Fibroblast of villous mesenchyme (primary cell): ENCODE results near the gene CEP192. TPM values are rescaled to one million over a fixed set of nuclear protein-coding genes. Genes with fewer than 3 reads are reported as not detected.
"Not testable (repeated sequence)": the region's sequence is repeated elsewhere in the genome, so short reads cannot be mapped to it uniquely, and the experiment has no call there.

Source experiments
- DNase-seq: peaks from one replicate; pipeline ENCODE4 v3.0.0-alpha.2; 2010; ENCODE audit warnings: low read depth
- H3K4me3 ChIP-seq: 2 replicates; pipeline ENCODE4 v1.5.1; 2011; ENCODE audit warnings: low read depth, mild to moderate bottlenecking, low read length
- total RNA-seq: library from RNA; depleted of rRNA; stranded (reverse); fragments of >200 nt; gene quantifications from 2 replicates; pipeline ENCODE4 v1.2.3, GENCODE V29; 2012
- TF ChIP-seq, protein P1 (sequence below): IDR thresholded peaks from 2 replicates; pipeline ENCODE4 v1.5.1; 2012; ENCODE audit warnings: low read depth, mild to moderate bottlenecking, low read length; ENCODE audit not compliant: insufficient read depth

The CEP192 gene
- total RNA-seq, 1 donor, result 40.6 TPM

- no peak for DNase-seq
Observed at GRCh38 chr18:12991821-12992179, 638 bp downstream of the CEP192 start.

DNA sequence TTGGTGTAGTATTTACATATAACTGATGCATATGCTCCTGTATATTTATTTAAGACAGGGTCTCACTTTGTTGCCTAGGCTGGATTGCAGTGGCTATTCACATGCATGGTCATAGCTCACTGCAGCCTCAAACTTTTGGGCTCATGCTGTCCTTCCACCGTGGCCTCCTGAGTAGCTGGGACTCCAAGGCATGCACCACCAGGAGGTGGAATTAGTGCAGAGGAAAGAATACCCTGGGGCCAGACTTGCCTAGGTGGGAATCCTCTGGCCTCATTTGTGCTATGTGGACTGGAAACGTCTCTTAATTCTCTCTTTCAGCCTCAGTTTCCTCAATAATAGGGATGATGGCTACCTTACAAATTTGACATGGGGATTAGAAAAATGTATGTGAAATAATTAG is 2.3 kb downstream of the CEP192 start:
- no peak for DNase-seq
- no peak overlapping the region for H3K4me3 ChIP-seq
- TF ChIP-seq, protein P1, sequence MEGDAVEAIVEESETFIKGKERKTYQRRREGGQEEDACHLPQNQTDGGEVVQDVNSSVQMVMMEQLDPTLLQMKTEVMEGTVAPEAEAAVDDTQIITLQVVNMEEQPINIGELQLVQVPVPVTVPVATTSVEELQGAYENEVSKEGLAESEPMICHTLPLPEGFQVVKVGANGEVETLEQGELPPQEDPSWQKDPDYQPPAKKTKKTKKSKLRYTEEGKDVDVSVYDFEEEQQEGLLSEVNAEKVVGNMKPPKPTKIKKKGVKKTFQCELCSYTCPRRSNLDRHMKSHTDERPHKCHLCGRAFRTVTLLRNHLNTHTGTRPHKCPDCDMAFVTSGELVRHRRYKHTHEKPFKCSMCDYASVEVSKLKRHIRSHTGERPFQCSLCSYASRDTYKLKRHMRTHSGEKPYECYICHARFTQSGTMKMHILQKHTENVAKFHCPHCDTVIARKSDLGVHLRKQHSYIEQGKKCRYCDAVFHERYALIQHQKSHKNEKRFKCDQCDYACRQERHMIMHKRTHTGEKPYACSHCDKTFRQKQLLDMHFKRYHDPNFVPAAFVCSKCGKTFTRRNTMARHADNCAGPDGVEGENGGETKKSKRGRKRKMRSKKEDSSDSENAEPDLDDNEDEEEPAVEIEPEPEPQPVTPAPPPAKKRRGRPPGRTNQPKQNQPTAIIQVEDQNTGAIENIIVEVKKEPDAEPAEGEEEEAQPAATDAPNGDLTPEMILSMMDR, result no peak

More at GRCh38 chr18:12991821-12992179, 638 bp downstream of the CEP192 start:
- TF ChIP-seq, protein P1, result no peak
- peak overlapping the region; percentile 86 for H3K4me3 ChIP-seq

GRCh38 chr18:12995424-12995823 is 4.3 kb downstream of the CEP192 start:
- DNase-seq, result no peak
- no peak overlapping the region for H3K4me3 ChIP-seq
- TF ChIP-seq, protein P1, result no peak

- DNase-seq, result no peak
- no peak overlapping the region for H3K4me3 ChIP-seq
- TF ChIP-seq, protein P1, result no peak
Observed at GRCh38 chr18:12995952-12996477, 4.9 kb downstream of the CEP192 start.

- DNase-seq, result no peak
- TF ChIP-seq, protein P1, result no peak
- no peak overlapping the region for H3K4me3 ChIP-seq
Observed at GRCh38 chr18:12996661-12997292, 5.6 kb downstream of the CEP192 start.

DNA sequence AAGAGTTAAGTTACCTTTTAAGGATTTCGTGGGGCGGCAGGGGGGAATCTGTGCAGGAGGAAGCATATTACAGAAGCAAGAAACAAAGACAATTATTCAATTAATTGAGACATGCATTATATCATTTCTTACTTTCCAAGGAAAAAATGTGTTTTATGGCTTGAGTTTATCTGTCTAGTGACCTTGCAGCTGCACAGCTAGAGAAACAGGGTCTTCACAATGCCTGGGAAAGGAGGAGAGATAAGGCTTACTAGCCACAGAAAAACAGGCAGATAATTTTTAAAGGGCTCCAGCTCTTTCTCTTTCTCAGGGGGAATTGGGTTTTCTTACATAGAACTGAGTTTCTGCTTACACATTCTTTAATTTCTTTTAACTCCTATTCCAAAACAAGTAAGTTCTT is 6.2 kb downstream of the CEP192 start:
- DNase-seq, H3K4me3 ChIP-seq: not testable (repeated sequence)

GRCh38 chr18:12998332-12999060 is 7.3 kb downstream of the CEP192 start:
- H3K4me3 ChIP-seq, result no peak overlapping the region
- DNase-seq, result no peak
- TF ChIP-seq, protein P1, result no peak
